ENCODE measurements around the gene ADGRB3.

- TF ChIP-seq CTCF (IDR thresholded peaks at IDR 0.05): no peak
- TF ChIP-seq POLR2A (IDR thresholded peaks at IDR 0.05): no peak
Observed at GRCh38 chr6:68693271-68693670, 58.2 kb downstream of the ADGRB3 start.

All from lower leg skin (tissue), 3 donors.